ENCODE data around the gene ZNF609. TPM values are rescaled to one million over a fixed set of nuclear protein-coding genes. Genes with fewer than 3 reads are reported as not detected.

Gene ZNF609
- total RNA-seq, 1 experiment from 2014 or later, result 9.9 TPM

DNA sequence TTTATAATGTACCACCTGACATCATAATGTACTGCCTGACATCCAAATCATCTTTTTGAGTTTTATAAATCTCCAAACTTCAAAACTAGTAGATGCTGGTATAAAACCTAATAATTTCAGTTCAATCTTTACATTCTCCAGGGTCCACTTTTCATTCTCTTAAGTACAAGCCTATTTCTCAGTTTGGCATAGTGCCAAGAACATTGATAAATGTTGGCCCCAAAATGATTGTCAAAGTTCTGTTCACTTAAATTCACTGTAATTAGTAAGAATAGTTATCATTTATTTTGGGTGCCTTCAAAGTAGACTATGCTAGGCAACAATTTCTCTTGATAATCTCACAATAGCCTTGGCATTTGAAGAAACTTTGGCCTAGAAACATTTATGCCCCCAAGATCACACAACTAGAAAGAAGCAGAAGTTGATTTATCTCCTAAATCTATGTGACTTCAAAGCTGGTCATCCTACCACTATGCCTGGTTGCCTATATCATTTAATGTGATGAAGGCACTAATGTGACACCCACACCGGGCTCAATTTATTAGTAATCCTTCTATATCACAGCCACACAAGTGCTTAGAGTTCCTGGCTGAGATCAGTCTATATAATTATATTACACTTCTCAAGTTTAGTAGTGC is 101.7 kb downstream of the ZNF609 start:
- H3K9me2 ChIP-seq (replicated peaks; ENCODE audit: low read length), result no peaks in the 10 kb centered on the region

GRCh38 chr15:64566102-64566501 is 105.7 kb downstream of the ZNF609 start:
- ATAC-seq, result no peak
- H3K27me3 ChIP-seq (ENCODE audit: low read length), result no peaks in the 10 kb centered on the region
- intact Hi-C loops (cut with micrococcal nuclease), result no loop called here
- 0 out of 2 replicates have a peak, but pooled peaks cover 17% of the 10 kb centered on the region for H3K79me2 ChIP-seq (ENCODE audit: low read length)
- no peaks in the 10 kb centered on the region for H3K9me3 ChIP-seq (ENCODE audit: low read length)
- H3K4me3 ChIP-seq (ENCODE audit: low read length), result no peak overlapping the region
- H4K20me1 ChIP-seq (ENCODE audit: low read length), result no peaks in the 10 kb centered on the region
- no peak overlapping the region for H3K4me2 ChIP-seq (ENCODE audit: low read length)
- TF ChIP-seq EZH2 (IDR thresholded peaks at IDR 0.05; ENCODE audit: low read length, unreplicated experiment) (no peak), EZH2phosphoT487 (IDR thresholded peaks at IDR 0.05; ENCODE audit: borderline replicate concordance, low read length) (no peak), CTCF (conservative IDR thresholded peaks at IDR 0.05; ENCODE audit: low read depth, low read length) (no peak)
- no peak overlapping the region for H3K27ac ChIP-seq (ENCODE audit: low read length)
- peaks cover 7% of the 10 kb centered on the region; the same call in 1 of the 2 replicates for H3K4me1 ChIP-seq (ENCODE audit: insufficient read depth, low read length)
- ChIA-PET CTCF (interaction anchor here (0.7 kb wide), 1 partner anchor 230 kb away, joined by 3 read pairs; no protein-coding TSS in a partner anchor), POLR2A (ENCODE audit: unreplicated experiment) (no interaction called here)
- no peaks in the 10 kb centered on the region; the same call in 1 of the 2 replicates for H3K36me3 ChIP-seq (ENCODE audit: low read depth, low read length)
- no peak for DNase-seq
- no peak overlapping the region for H3K9ac ChIP-seq (ENCODE audit: low read length)
- H3K9me2 ChIP-seq (replicated peaks; ENCODE audit: low read length), result no peaks in the 10 kb centered on the region
- no peak overlapping the region for H2AFZ ChIP-seq (ENCODE audit: low read length)
- no peaks in the 10 kb centered on the region for H3F3A ChIP-seq (ENCODE audit: low read length, unreplicated experiment)
- no TSS peak for BruUV-seq (replicated peaks)

More for the DNA sequence above, 101.7 kb downstream of the ZNF609 start:
- no peak overlapping the region for H2AFZ ChIP-seq (ENCODE audit: low read length)
- ATAC-seq, result no peak
- no peak overlapping the region for H3K4me3 ChIP-seq (ENCODE audit: low read length)
- ChIA-PET POLR2A (ENCODE audit: unreplicated experiment) (no interaction called here), CTCF (no interaction called here)
- no peaks in the 10 kb centered on the region for H3F3A ChIP-seq (ENCODE audit: low read length, unreplicated experiment)
- H3K9ac ChIP-seq (ENCODE audit: low read length), result no peak overlapping the region
- no peaks in the 10 kb centered on the region; the same call in 1 of the 2 replicates for H3K4me1 ChIP-seq (ENCODE audit: insufficient read depth, low read length)
- no peak overlapping the region for H3K4me2 ChIP-seq (ENCODE audit: low read length)
- no peaks in the 10 kb centered on the region for H4K20me1 ChIP-seq (ENCODE audit: low read length)
- intact Hi-C loops (cut with micrococcal nuclease), result no loop called here
- no peak for TF ChIP-seq CTCF (conservative IDR thresholded peaks at IDR 0.05; ENCODE audit: low read depth, low read length)
- no peak for TF ChIP-seq EZH2phosphoT487 (IDR thresholded peaks at IDR 0.05; ENCODE audit: borderline replicate concordance, low read length)
- no peak for TF ChIP-seq EZH2 (IDR thresholded peaks at IDR 0.05; ENCODE audit: low read length, unreplicated experiment)
- H3K27me3 ChIP-seq (ENCODE audit: low read length), result no peaks in the 10 kb centered on the region
- no peak overlapping the region for H3K27ac ChIP-seq (ENCODE audit: low read length)
- H3K79me2 ChIP-seq (ENCODE audit: low read length), result peaks cover 38% of the 10 kb centered on the region
- no peak for DNase-seq
- H3K36me3 ChIP-seq (ENCODE audit: low read depth, low read length), result no peaks in the 10 kb centered on the region; the same call in 1 of the 2 replicates
- BruUV-seq (replicated peaks), result no TSS peak
- H3K9me3 ChIP-seq (ENCODE audit: low read length), result no peaks in the 10 kb centered on the region
